HCT116 (cell line): ENCODE data around the gene PIP4K2A. TPM values are rescaled to one million over a fixed set of nuclear protein-coding genes. Genes with fewer than 3 reads are reported as not detected.

Experiments used
- ATAC-seq: fragments of 200-7000 bp; cut with Tn5 transposase; 2 replicates; pipeline ENCODE4 v1.9.1; 2020; ENCODE audit warnings: mild to moderate bottlenecking, moderate library complexity
- BruUV-seq: library from RNA; stranded (reverse); fragments of 400-500 nt; replicated peaks from 2 replicates; lab custom pipeline; 2021; lab: Mats Ljungman, UMichigan
- CTCF ChIA-PET: fragments of 300-600 bp; sonication (Branson Sonifier 250); formaldehyde crosslinking; loops from one replicate; lab custom pipeline; 2021; ENCODE audit warnings: antibody characterized with exemption; lab: Charles Lee
- POLR2A ChIA-PET: fragments of 300-600, 350-600 bp; sonication (Branson Sonifier 250); formaldehyde crosslinking; loops from one replicate; lab custom pipeline; 2021; ENCODE audit warnings: antibody characterized with exemption; lab: Charles Lee
- RAD21 ChIA-PET, 2 experiments: fragments of 300-600 bp; sonication (Branson Sonifier 250); formaldehyde crosslinking; loops; one replicate each; lab custom pipeline; 2023; ENCODE audit warnings: low total read pairs in 2 of 2; ENCODE audit not compliant: uncharacterized antibody in 2 of 2, unreplicated experiment in 2 of 2, low non-redundant PET in 1 of 2; lab: Charles Lee
- DNase-seq: peaks from one replicate; pipeline ENCODE4 v3.0.0-alpha.2; 2010; ENCODE audit warnings: low read depth, low spot score
- H2AFZ ChIP-seq: fragments of 200-600 bp; shearing (Covaris generic), sonication (generic); 2 replicates; pipeline ENCODE4 v1.6.1; 2017; ENCODE audit warnings: low read depth, mixed run types, mixed read lengths, antibody characterized with exemption, low read length; ENCODE audit not compliant: poor library complexity, severe bottlenecking
- H3K27ac ChIP-seq: 2 replicates; pipeline ENCODE4 v1.5.1; 2012; ENCODE audit warnings: low read depth, low read length
- H3K27me3 ChIP-seq: fragments of 200-600 bp; sonication (generic); 2 replicates; pipeline ENCODE4 v1.6.1; 2016; ENCODE audit warnings: mixed run types, low read length, mixed read lengths; ENCODE audit not compliant: insufficient read depth
- H3K36me3 ChIP-seq, 2 experiments: fragments of 200-500 bp in 1 of 2; fragments of 200-600 bp in 1 of 2; sonication (Bioruptor generic) in 1 of 2; sonication (generic) in 1 of 2; 2 replicates each; pipeline versions ENCODE4 v1.5.1 to v1.6.1; 2014 to 2016; ENCODE audit warnings: low read length in 2 of 2, inconsistent platforms in 1 of 2, mixed read lengths in 1 of 2, mixed run types in 1 of 2; ENCODE audit not compliant: insufficient read depth in 2 of 2, control insufficient read depth in 1 of 2
- H3K4me1 ChIP-seq, 2 experiments: fragments of 200-600 bp in 1 of 2; sonication (generic) in 1 of 2; 2 replicates each; pipeline versions ENCODE4 v1.5.1 to v1.6.1; 2012 to 2017; ENCODE audit warnings: low read length in 2 of 2, inconsistent platforms in 1 of 2, mild to moderate bottlenecking in 1 of 2, mixed read lengths in 1 of 2, mixed run types in 1 of 2, moderate library complexity in 1 of 2; ENCODE audit not compliant: insufficient read depth in 2 of 2, control insufficient read depth in 1 of 2
- H3K4me2 ChIP-seq: fragments of 200-600 bp; sonication (generic); 2 replicates; pipeline ENCODE4 v1.6.1; 2017; ENCODE audit warnings: mixed run types, low read length, mixed read lengths
- H3K4me3 ChIP-seq, 2 experiments: fragments of 200-600 bp in 1 of 2; sonication (generic) in 1 of 2; replicated peaks in 1 of 2; 2 replicates each; pipeline ENCODE4 v1.5.1; 2011 to 2016; ENCODE audit warnings: low read length in 2 of 2, control low read depth in 1 of 2, low read depth in 1 of 2, mild to moderate bottlenecking in 1 of 2, mixed read lengths in 1 of 2, mixed run types in 1 of 2
- H3K79me2 ChIP-seq: fragments of 200-600 bp; sonication (generic); 2 replicates; pipeline ENCODE4 v1.6.1; 2017; ENCODE audit warnings: mild to moderate bottlenecking, mixed run types, low read length, moderate library complexity, mixed read lengths; ENCODE audit not compliant: insufficient read depth
- H3K9ac ChIP-seq: fragments of 200-600 bp; sonication (generic); 2 replicates; pipeline ENCODE4 v1.6.1; 2016; ENCODE audit warnings: low read length, mixed read lengths
- H3K9me2 ChIP-seq: fragments of 200-600 bp; sonication (generic), shearing (Covaris generic); 2 replicates; pipeline ENCODE4 v1.6.1; 2017; ENCODE audit warnings: mixed run types, mild to moderate bottlenecking, moderate library complexity; ENCODE audit not compliant: insufficient read depth
- H3K9me3 ChIP-seq, 2 experiments: fragments of 200-500 bp in 1 of 2; fragments of 200-600 bp in 1 of 2; sonication (Bioruptor generic) in 1 of 2; sonication (generic) in 1 of 2; 2 replicates each; pipeline ENCODE4 v1.6.1; 2014 to 2017; ENCODE audit warnings: low read length in 2 of 2, mixed read lengths in 2 of 2, inconsistent platforms in 1 of 2, low read depth in 1 of 2, mild to moderate bottlenecking in 1 of 2, mixed run types in 1 of 2, moderate library complexity in 1 of 2; ENCODE audit not compliant: control insufficient read depth in 1 of 2, insufficient read depth in 1 of 2
- H4K20me1 ChIP-seq: fragments of 200-600 bp; sonication (generic), shearing (Covaris generic); 2 replicates; pipeline ENCODE4 v1.6.1; 2017; ENCODE audit warnings: mixed run types, mild to moderate bottlenecking, moderate library complexity; ENCODE audit not compliant: insufficient read depth
- CEBPB ChIP-seq: IDR thresholded peaks from 2 replicates; pipeline ENCODE4 v1.6.1; 2012; ENCODE audit warnings: low read depth
- EGR1 ChIP-seq: IDR thresholded peaks from 2 replicates; pipeline ENCODE4 v1.6.1; 2012; ENCODE audit warnings: low read depth
- EZH2 ChIP-seq: fragments of 200-600 bp; sonication (generic); IDR thresholded peaks from 2 replicates; pipeline ENCODE4 v1.6.1; 2017; ENCODE audit warnings: antibody characterized with exemption, mixed run types
- POLR2A ChIP-seq: IDR thresholded peaks from 2 replicates; pipeline ENCODE4 v1.7.0; 2011; ENCODE audit warnings: borderline replicate concordance; ENCODE audit not compliant: insufficient read depth, insufficient read length; ENCODE audit errors: extremely low read depth
- SIN3A ChIP-seq: IDR thresholded peaks from 2 replicates; pipeline ENCODE4 v1.6.1; 2012; ENCODE audit warnings: low read depth
- SP1 ChIP-seq: IDR thresholded peaks from 2 replicates; pipeline ENCODE4 v1.6.1; 2012; ENCODE audit warnings: low read depth
- SRF ChIP-seq: IDR thresholded peaks from 2 replicates; pipeline ENCODE4 v1.6.1; 2012; ENCODE audit warnings: low read depth
- ZFX ChIP-seq: fragments of 450-650 bp; IDR thresholded peaks from 2 replicates; pipeline ENCODE4 v1.6.1; 2017
- intact Hi-C: fragments of 100-400 bp; cut with micrococcal nuclease; formaldehyde crosslinking; loops from 2 replicates; pipeline ENCODE4 v1.10.0; 2022
- total RNA-seq: library from RNA; stranded (reverse); gene quantifications from one replicate; pipeline ENCODE4 v1.2.1, GENCODE V29; 2021; ENCODE audit not compliant: unreplicated experiment
- TF ChIP-seq, protein P1 (sequence below): IDR thresholded peaks from 2 replicates; pipeline ENCODE4 v1.6.1; 2012; ENCODE audit warnings: low read depth
- TF ChIP-seq, protein P2 (sequence below): IDR thresholded peaks from 2 replicates; pipeline ENCODE4 v1.6.1; 2012

Gene PIP4K2A
- total RNA-seq, 1 experiment from 2014 or later: 41.9 TPM

DNA sequence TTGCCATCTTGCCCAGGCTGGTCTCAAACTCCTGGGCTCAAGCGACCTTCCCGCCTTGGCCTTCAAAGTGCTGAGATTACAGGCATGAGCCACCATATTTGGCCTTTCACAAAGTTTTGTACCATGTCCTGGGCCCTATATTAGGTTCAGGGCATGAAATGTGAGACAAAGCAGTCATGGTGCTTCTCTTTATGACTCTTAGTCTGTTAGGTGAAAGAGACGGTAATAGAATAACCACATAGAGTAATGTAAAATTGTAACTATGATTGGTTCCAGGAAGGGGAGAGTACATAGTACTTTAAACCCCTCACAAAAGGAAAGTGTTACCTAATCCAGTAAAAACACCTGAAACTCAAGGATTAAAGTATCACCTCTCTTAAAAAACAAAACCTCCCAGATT, 224.4 kb downstream of the PIP4K2A start:
- H3K9me2 ChIP-seq: no peaks in the 10 kb centered on the region
- CTCF ChIA-PET: no interaction called here
- POLR2A ChIA-PET: no interaction called here
- H4K20me1 ChIP-seq: no peaks in the 10 kb centered on the region
- no peak overlapping the region for H3K27ac ChIP-seq
- H3K79me2 ChIP-seq: no peaks in the 10 kb centered on the region
- H3K4me2 ChIP-seq: no peak overlapping the region
- intact Hi-C loops: no loop called here
- no peak for DNase-seq
- H2AFZ ChIP-seq: no peak overlapping the region
- H3K9me3 ChIP-seq: no peaks in the 10 kb centered on the region
- TF ChIP-seq SIN3A (no peak), POLR2A (no peak), EZH2 (no peak), SP1 (no peak), CEBPB (no peak), EGR1 (no peak), ZFX (no peak), SRF (no peak)
- TF ChIP-seq, protein P1, sequence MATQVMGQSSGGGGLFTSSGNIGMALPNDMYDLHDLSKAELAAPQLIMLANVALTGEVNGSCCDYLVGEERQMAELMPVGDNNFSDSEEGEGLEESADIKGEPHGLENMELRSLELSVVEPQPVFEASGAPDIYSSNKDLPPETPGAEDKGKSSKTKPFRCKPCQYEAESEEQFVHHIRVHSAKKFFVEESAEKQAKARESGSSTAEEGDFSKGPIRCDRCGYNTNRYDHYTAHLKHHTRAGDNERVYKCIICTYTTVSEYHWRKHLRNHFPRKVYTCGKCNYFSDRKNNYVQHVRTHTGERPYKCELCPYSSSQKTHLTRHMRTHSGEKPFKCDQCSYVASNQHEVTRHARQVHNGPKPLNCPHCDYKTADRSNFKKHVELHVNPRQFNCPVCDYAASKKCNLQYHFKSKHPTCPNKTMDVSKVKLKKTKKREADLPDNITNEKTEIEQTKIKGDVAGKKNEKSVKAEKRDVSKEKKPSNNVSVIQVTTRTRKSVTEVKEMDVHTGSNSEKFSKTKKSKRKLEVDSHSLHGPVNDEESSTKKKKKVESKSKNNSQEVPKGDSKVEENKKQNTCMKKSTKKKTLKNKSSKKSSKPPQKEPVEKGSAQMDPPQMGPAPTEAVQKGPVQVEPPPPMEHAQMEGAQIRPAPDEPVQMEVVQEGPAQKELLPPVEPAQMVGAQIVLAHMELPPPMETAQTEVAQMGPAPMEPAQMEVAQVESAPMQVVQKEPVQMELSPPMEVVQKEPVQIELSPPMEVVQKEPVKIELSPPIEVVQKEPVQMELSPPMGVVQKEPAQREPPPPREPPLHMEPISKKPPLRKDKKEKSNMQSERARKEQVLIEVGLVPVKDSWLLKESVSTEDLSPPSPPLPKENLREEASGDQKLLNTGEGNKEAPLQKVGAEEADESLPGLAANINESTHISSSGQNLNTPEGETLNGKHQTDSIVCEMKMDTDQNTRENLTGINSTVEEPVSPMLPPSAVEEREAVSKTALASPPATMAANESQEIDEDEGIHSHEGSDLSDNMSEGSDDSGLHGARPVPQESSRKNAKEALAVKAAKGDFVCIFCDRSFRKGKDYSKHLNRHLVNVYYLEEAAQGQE: no peak
- TF ChIP-seq, protein P2, sequence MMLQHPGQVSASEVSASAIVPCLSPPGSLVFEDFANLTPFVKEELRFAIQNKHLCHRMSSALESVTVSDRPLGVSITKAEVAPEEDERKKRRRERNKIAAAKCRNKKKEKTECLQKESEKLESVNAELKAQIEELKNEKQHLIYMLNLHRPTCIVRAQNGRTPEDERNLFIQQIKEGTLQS: no peak
- TF ChIP-seq, all 23 proteins: peak for 0
- H3K4me3 ChIP-seq: no peak overlapping the region
- ATAC-seq: no peak
- RAD21 ChIA-PET: no interaction called here
- H3K36me3 ChIP-seq: no peaks in the 10 kb centered on the region
- H3K4me1 ChIP-seq: no peaks in the 10 kb centered on the region
- H3K9ac ChIP-seq: no peak overlapping the region
- no peaks in the 10 kb centered on the region for H3K27me3 ChIP-seq
- BruUV-seq: no TSS peak
